ENCODE results near the gene HTD2. TPM values are rescaled to one million over a fixed set of nuclear protein-coding genes. Genes with fewer than 3 reads are reported as not detected.

The HTD2 gene
- total and polyA plus RNA-seq, 10 donors: 2.3 to 20.0 (median 8.2) TPM

DNA sequence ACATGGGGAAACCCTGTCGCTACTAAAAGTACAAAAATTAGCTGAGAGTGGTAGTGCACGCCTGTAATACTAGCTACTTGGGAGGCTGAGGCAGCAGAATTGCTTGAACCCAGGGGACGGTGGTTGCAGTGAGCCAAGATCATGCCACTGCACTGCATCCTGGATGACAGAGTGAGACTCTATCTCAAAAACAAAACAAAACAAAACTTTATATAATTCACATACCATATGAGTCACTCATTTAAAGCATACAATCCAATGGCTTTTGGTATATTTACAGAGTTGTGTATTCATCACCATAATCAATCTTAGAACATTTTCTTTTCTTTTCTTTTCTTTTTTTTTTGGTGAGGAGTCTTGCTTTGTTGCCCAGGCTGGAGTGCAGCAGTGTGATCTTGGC, 35.1 kb downstream of the HTD2 start:
- intact Hi-C loops (cut with DNase I; ENCODE audit: low total_unique reads): no loop called here
- no peak for TF ChIP-seq POLR2AphosphoS5 (IDR thresholded peaks at IDR 0.05)
- TF ChIP-seq, protein P1, sequence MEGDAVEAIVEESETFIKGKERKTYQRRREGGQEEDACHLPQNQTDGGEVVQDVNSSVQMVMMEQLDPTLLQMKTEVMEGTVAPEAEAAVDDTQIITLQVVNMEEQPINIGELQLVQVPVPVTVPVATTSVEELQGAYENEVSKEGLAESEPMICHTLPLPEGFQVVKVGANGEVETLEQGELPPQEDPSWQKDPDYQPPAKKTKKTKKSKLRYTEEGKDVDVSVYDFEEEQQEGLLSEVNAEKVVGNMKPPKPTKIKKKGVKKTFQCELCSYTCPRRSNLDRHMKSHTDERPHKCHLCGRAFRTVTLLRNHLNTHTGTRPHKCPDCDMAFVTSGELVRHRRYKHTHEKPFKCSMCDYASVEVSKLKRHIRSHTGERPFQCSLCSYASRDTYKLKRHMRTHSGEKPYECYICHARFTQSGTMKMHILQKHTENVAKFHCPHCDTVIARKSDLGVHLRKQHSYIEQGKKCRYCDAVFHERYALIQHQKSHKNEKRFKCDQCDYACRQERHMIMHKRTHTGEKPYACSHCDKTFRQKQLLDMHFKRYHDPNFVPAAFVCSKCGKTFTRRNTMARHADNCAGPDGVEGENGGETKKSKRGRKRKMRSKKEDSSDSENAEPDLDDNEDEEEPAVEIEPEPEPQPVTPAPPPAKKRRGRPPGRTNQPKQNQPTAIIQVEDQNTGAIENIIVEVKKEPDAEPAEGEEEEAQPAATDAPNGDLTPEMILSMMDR (IDR thresholded peaks at IDR 0.05 in 8 of 11, conservative IDR thresholded peaks at IDR 0.05 in 3 of 11): no peak
- WGBS, 5 donors: 80 to 97% (median 87%) methylated on average over 3 of the region's 3 CpGs
- DNase-seq: no peak
- Histone ChIP-seq H3K27me3 (replicated peaks in 1 of 7) (no peaks in the 10 kb centered on the region), H3K27ac (peak overlapping the region in 6 of 8 donors; percentile 9 to 91 (median 54)), H3K4me1 (peaks cover 2 to 100% (median 62%) of the 10 kb centered on the region in 6 donors), H3K4me3 (no peak overlapping the region), H3K9me3 (no peaks in the 10 kb centered on the region), H3K36me3 (peaks cover 0 to 70% (median 4%) of the 10 kb centered on the region in 6 donors)

DNA sequence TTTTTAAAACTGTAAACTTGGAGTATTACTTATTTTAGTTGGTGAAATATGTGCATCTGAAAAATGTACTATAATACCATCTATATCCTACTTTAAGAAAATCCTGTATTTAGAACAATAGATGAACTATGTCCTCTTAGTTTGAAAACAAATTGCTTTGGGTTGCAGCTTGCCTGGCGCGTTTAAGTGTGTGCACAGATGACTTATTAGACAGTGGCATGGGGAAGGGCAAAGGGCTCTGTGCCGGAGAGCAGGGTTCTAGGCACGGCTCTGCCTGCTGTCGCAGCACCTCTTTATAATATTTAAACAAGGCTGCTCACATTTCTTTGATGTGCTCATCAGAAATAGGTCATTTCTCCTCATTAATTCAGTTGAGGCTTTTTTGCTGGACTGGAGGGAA, 36.4 kb downstream of the HTD2 start:
- peaks cover 0 to 70% (median 4%) of the 10 kb centered on the region in 6 donors for H3K36me3 ChIP-seq
- H3K4me1 ChIP-seq: peaks cover 0 to 100% (median 60%) of the 10 kb centered on the region in 6 donors
- TF ChIP-seq, protein P1 (IDR thresholded peaks at IDR 0.05 in 8 of 11, conservative IDR thresholded peaks at IDR 0.05 in 3 of 11): no peak
- TF ChIP-seq POLR2AphosphoS5 (IDR thresholded peaks at IDR 0.05): no peak
- no peak for TF ChIP-seq POLR2A (IDR thresholded peaks at IDR 0.05)
- peak overlapping the region in 1 of 8 donors; percentile 43 for H3K27ac ChIP-seq
- no peak for DNase-seq
- intact Hi-C loops (cut with DNase I; ENCODE audit: low total_unique reads): no loop called here
- 88 to 92% (median 90%) methylated on average over 5 of the region's 5 CpGs for WGBS, 5 donors
- no peaks in the 10 kb centered on the region for H3K27me3 ChIP-seq (replicated peaks in 1 of 7)
- H3K9me3 ChIP-seq: no peaks in the 10 kb centered on the region
- H3K4me3 ChIP-seq: no peak overlapping the region

DNA sequence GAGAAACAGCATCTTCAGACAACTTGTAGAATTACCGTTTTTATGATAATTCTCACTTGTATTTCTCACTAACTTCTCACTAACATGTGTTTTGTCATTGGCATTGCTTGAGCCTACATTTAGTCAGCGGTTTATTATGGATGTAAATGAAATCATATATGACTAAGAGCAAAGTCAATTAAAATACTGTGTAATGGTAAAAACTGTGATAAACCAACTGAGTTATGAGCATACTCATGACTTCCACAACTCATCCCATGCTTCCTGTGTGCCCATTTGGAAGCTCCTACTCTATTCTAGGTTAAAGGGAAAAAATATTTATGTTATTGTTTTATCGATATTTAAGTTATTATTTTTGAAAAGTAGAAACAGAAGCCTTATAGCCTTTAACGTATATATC, 39.1 kb downstream of the HTD2 start:
- peak overlapping the region in 2 of 8 donors; percentile 22 to 30 for H3K27ac ChIP-seq
- H3K9me3 ChIP-seq: no peaks in the 10 kb centered on the region
- no peak overlapping the region for H3K4me3 ChIP-seq
- no peak for DNase-seq
- 91 to 97% (median 95%) methylated on average over 4 of the region's 4 CpGs for WGBS, 5 donors
- H3K36me3 ChIP-seq: peaks cover 0 to 47% (median 4%) of the 10 kb centered on the region in 6 donors
- TF ChIP-seq POLR2AphosphoS5 (IDR thresholded peaks at IDR 0.05): no peak
- no peak for TF ChIP-seq POLR2A (IDR thresholded peaks at IDR 0.05)
- TF ChIP-seq, protein P1 (IDR thresholded peaks at IDR 0.05 in 8 of 11, conservative IDR thresholded peaks at IDR 0.05 in 3 of 11): no peak
- intact Hi-C loops (cut with DNase I; ENCODE audit: low total_unique reads): no loop called here
- H3K4me1 ChIP-seq: peaks cover 7 to 100% (median 70%) of the 10 kb centered on the region in 6 donors
- H3K27me3 ChIP-seq (replicated peaks in 1 of 7): no peaks in the 10 kb centered on the region

DNA sequence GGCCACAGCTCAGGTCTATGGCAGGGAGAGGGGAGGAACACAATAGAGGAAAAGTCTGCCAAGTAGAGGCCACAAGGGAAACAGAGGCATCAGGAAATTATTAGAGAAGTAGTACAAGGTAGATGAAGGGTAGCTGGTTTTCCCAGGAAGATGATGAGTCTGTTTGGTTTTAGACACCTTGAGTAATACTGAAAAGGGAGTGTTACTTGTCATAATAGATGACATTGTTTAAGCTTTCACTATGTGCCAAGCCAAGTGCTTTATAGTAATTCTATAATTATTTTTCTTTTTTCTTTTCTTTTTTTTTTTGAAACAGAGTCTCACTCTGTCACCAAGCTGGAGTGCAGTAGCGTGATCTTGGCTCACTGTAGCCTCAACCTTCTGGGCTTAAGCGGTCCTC, 40.0 kb downstream of the HTD2 start:
- intact Hi-C loops (cut with DNase I; ENCODE audit: low total_unique reads): no loop called here
- Histone ChIP-seq H3K4me1 (peaks cover 7 to 100% (median 69%) of the 10 kb centered on the region in 6 donors), H3K4me3 (no peak overlapping the region), H3K27me3 (replicated peaks in 1 of 7) (no peaks in the 10 kb centered on the region), H3K27ac (peak overlapping the region in 4 of 8 donors; percentile 7 to 30 (median 15)), H3K9me3 (no peaks in the 10 kb centered on the region), H3K36me3 (peaks cover 0 to 40% (median 4%) of the 10 kb centered on the region in 6 donors)
- no peak for TF ChIP-seq POLR2A (IDR thresholded peaks at IDR 0.05)
- TF ChIP-seq POLR2AphosphoS5 (IDR thresholded peaks at IDR 0.05): no peak
- TF ChIP-seq, protein P1 (IDR thresholded peaks at IDR 0.05 in 8 of 11, conservative IDR thresholded peaks at IDR 0.05 in 3 of 11): no peak
- 45 to 100% (median 82%) methylated on average over 2 of the region's 2 CpGs for WGBS, 5 donors
- DNase-seq: no peak

Data from spleen (tissue), 11 donors.